Ishikawa (cell line): ENCODE measurements around the gene ATP2A3.

Experiments used
- CEBPB ChIP-seq: IDR thresholded peaks from 2 replicates; pipeline ENCODE4 v1.6.1; 2012
- CREB1 ChIP-seq: IDR thresholded peaks from 2 replicates; pipeline ENCODE4 v1.6.1; 2012; ENCODE audit warnings: low read depth
- EGR1 ChIP-seq: IDR thresholded peaks from 2 replicates; pipeline ENCODE4 v1.6.1; 2012
- EP300 ChIP-seq: IDR thresholded peaks from 2 replicates; pipeline ENCODE4 v1.6.1; 2012; ENCODE audit warnings: borderline replicate concordance
- FOXM1 ChIP-seq: IDR thresholded peaks from 2 replicates; pipeline ENCODE4 v1.6.1; 2012; ENCODE audit warnings: low read depth, borderline replicate concordance
- MAX ChIP-seq: IDR thresholded peaks from 2 replicates; pipeline ENCODE4 v1.6.1; 2012
- NFIC ChIP-seq: IDR thresholded peaks from 2 replicates; pipeline ENCODE4 v1.6.1; 2012
- RAD21 ChIP-seq: IDR thresholded peaks from 2 replicates; pipeline ENCODE4 v1.6.1; 2012; ENCODE audit warnings: low read depth
- TAF1 ChIP-seq: IDR thresholded peaks from 2 replicates; pipeline ENCODE4 v1.6.1; 2012; ENCODE audit warnings: low read depth, mild to moderate bottlenecking
- TCF12 ChIP-seq: IDR thresholded peaks from 2 replicates; pipeline ENCODE4 v1.6.1; 2012; ENCODE audit warnings: low read depth
- TEAD4 ChIP-seq: IDR thresholded peaks from 2 replicates; pipeline ENCODE4 v1.6.1; 2012
- USF1 ChIP-seq: IDR thresholded peaks from 2 replicates; pipeline ENCODE4 v1.6.1; 2012
- YY1 ChIP-seq: IDR thresholded peaks from 2 replicates; pipeline ENCODE4 v1.6.1; 2012; ENCODE audit warnings: low read depth
- ZBTB7A ChIP-seq: IDR thresholded peaks from 2 replicates; pipeline ENCODE4 v1.6.1; 2012; ENCODE audit warnings: low read depth
- TF ChIP-seq, protein P1 (sequence below): IDR thresholded peaks from 2 replicates; pipeline ENCODE4 v1.6.1; 2012; ENCODE audit warnings: low read depth, mild to moderate bottlenecking

The ATP2A3 gene

DNA sequence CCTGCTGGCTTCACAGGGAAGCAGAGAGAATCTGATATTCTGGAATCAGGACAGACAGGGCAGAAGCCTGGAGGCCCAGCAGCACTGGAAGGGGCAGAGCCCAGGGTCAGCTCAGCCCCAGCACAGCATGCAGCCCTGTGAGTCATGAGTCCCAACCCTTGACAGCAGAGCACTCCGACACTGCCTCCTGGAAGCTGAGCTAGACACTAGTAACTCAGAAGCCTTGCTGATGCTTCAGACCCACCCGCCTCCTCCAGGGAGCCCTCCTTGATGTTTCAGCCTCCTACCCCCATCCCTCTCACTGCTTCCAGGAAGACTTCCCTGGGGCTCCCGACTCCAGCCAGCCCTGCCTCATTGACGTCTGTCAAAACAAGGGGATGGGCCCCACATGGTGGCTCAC is 78.3 kb downstream of the ATP2A3 start:
- TF ChIP-seq MAX (no peak), RAD21 (no peak; the same call in 1 of the 2 replicates), YY1 (no peak), TCF12 (no peak)
- TF ChIP-seq, protein P1, sequence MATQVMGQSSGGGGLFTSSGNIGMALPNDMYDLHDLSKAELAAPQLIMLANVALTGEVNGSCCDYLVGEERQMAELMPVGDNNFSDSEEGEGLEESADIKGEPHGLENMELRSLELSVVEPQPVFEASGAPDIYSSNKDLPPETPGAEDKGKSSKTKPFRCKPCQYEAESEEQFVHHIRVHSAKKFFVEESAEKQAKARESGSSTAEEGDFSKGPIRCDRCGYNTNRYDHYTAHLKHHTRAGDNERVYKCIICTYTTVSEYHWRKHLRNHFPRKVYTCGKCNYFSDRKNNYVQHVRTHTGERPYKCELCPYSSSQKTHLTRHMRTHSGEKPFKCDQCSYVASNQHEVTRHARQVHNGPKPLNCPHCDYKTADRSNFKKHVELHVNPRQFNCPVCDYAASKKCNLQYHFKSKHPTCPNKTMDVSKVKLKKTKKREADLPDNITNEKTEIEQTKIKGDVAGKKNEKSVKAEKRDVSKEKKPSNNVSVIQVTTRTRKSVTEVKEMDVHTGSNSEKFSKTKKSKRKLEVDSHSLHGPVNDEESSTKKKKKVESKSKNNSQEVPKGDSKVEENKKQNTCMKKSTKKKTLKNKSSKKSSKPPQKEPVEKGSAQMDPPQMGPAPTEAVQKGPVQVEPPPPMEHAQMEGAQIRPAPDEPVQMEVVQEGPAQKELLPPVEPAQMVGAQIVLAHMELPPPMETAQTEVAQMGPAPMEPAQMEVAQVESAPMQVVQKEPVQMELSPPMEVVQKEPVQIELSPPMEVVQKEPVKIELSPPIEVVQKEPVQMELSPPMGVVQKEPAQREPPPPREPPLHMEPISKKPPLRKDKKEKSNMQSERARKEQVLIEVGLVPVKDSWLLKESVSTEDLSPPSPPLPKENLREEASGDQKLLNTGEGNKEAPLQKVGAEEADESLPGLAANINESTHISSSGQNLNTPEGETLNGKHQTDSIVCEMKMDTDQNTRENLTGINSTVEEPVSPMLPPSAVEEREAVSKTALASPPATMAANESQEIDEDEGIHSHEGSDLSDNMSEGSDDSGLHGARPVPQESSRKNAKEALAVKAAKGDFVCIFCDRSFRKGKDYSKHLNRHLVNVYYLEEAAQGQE = no peak

GRCh38 chr17:3885271-3885670 is 79.0 kb downstream of the ATP2A3 start:
- no peak for TF ChIP-seq EP300
- no peak for TF ChIP-seq CEBPB

DNA sequence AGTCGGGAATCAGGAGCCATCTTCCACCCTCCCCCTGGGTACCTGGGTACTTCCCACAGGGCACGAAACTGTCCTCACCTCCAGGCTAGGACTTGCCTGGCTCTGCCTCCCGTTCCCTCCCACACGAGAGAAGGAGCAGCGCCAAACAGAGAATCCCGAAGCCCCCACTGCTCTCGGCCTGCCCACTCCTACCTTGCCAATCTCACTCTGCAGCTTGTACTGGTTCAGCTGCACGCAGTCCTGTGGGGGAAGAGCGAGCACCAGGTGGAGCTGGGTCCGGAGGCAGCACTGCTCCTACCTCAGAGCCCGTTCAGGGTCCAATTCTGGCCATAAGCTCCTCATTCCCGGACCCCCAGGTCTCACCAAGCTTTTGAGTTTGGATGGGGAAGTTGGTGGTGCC is 80.0 kb downstream of the ATP2A3 start:
- no peak for TF ChIP-seq TEAD4
- no peak for TF ChIP-seq USF1
- TF ChIP-seq TCF12 = no peak
- no peak for TF ChIP-seq MAX
- no peak for TF ChIP-seq EP300
- TF ChIP-seq, protein P1 = no peak
- TF ChIP-seq TAF1 = no peak
- no peak for TF ChIP-seq RAD21
- TF ChIP-seq FOXM1 = no peak
- TF ChIP-seq YY1 = no peak
- TF ChIP-seq ZBTB7A = no peak
- no peak for TF ChIP-seq EGR1
- TF ChIP-seq NFIC = no peak
- no peak for TF ChIP-seq CREB1
- no peak for TF ChIP-seq CEBPB

GRCh38 chr17:3882276-3882675 is 82.0 kb downstream of the ATP2A3 start:
- TF ChIP-seq ZBTB7A (no peak), USF1 (no peak), TAF1 (no peak), EGR1 (no peak)

- TF ChIP-seq NFIC (no peak), TEAD4 (no peak), USF1 (no peak), TCF12 (no peak), ZBTB7A (no peak), CEBPB (no peak), CREB1 (no peak), FOXM1 (no peak), EGR1 (no peak), YY1 (no peak), TAF1 (no peak), EP300 (no peak), MAX (no peak), RAD21 (no peak)
- TF ChIP-seq, protein P1 = no peak
Measured at GRCh38 chr17:3880983-3881382, 83.3 kb downstream of the ATP2A3 start.
